ENCODE results near the gene AP4E1. TPM values are rescaled to one million over a fixed set of nuclear protein-coding genes. Genes with fewer than 3 reads are reported as not detected.
"Not testable (repeated sequence)": the region's sequence is repeated elsewhere in the genome, so short reads cannot be mapped to it uniquely, and the experiment has no call there.

Gene AP4E1
- total RNA-seq, 1 donor from 2014 or later: 10.1 TPM

- Mint-ChIP-seq H3K9me3 (no peaks in the 10 kb centered on the region), H3K27ac (no peak overlapping the region), H3K27me3 (peaks cover 3% of the 10 kb centered on the region), H3K4me1 (ENCODE audit: unreplicated experiment) (peaks cover 21% of the 10 kb centered on the region), H3K36me3 (no peaks in the 10 kb centered on the region), H3K4me3 (no peak overlapping the region)
- TF ChIP-seq, protein P1, sequence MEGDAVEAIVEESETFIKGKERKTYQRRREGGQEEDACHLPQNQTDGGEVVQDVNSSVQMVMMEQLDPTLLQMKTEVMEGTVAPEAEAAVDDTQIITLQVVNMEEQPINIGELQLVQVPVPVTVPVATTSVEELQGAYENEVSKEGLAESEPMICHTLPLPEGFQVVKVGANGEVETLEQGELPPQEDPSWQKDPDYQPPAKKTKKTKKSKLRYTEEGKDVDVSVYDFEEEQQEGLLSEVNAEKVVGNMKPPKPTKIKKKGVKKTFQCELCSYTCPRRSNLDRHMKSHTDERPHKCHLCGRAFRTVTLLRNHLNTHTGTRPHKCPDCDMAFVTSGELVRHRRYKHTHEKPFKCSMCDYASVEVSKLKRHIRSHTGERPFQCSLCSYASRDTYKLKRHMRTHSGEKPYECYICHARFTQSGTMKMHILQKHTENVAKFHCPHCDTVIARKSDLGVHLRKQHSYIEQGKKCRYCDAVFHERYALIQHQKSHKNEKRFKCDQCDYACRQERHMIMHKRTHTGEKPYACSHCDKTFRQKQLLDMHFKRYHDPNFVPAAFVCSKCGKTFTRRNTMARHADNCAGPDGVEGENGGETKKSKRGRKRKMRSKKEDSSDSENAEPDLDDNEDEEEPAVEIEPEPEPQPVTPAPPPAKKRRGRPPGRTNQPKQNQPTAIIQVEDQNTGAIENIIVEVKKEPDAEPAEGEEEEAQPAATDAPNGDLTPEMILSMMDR (conservative IDR thresholded peaks at IDR 0.05): no peak
- DNase-seq (ENCODE audit: extremely low spot score, unreplicated experiment): no peak
Observed at GRCh38 chr15:50871832-50872231, 36.7 kb upstream of the AP4E1 start.

- H3K4me1 Mint-ChIP-seq (ENCODE audit: unreplicated experiment): peaks cover 24% of the 10 kb centered on the region
- H3K36me3 Mint-ChIP-seq: no peaks in the 10 kb centered on the region
- H3K9me3 Mint-ChIP-seq: no peaks in the 10 kb centered on the region
- TF ChIP-seq, protein P1 (conservative IDR thresholded peaks at IDR 0.05): no peak
- no peak overlapping the region for H3K27ac Mint-ChIP-seq
- DNase-seq (ENCODE audit: extremely low spot score, unreplicated experiment): no peak
- no peak overlapping the region for H3K4me3 Mint-ChIP-seq
- peaks cover 3% of the 10 kb centered on the region for H3K27me3 Mint-ChIP-seq
Observed at GRCh38 chr15:50872832-50873426, 35.6 kb upstream of the AP4E1 start.

- no peak for DNase-seq (ENCODE audit: extremely low spot score, unreplicated experiment)
- no peaks in the 10 kb centered on the region for H3K9me3 Mint-ChIP-seq
- peaks cover 24% of the 10 kb centered on the region for H3K4me1 Mint-ChIP-seq (ENCODE audit: unreplicated experiment)
Observed at GRCh38 chr15:50873935-50874361, 34.5 kb upstream of the AP4E1 start.

DNA sequence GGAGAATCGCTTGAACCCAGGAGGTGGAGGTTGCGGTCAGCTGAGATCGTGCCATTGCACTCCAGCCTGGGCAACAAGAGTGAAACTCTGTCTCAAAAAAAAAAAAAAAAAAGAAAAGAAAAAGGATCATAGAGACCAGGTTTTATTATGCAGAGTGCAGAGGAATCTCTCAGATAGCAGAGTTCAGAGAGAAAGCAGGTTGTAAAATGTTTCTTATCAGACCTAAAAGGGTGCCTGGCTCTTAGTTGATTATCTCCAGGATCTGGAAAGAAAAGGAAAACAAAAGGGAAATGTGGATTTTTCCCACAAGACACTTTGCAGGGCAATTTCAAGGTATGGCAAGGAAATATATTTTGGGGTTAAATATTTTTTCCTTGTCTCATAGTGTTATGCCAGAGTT is 33.2 kb upstream of the AP4E1 start:
- peaks cover 24% of the 10 kb centered on the region for H3K4me1 Mint-ChIP-seq (ENCODE audit: unreplicated experiment)
- not testable (repeated sequence) for H3K27ac Mint-ChIP-seq; H3K4me3 Mint-ChIP-seq; DNase-seq (ENCODE audit: extremely low spot score, unreplicated experiment); H3K9me3 Mint-ChIP-seq; H3K27me3 Mint-ChIP-seq; H3K36me3 Mint-ChIP-seq

More at GRCh38 chr15:50873935-50874361, 34.5 kb upstream of the AP4E1 start:
- no peak overlapping the region for H3K27ac Mint-ChIP-seq
- H3K36me3 Mint-ChIP-seq: no peaks in the 10 kb centered on the region
- no peak overlapping the region for H3K4me3 Mint-ChIP-seq
- H3K27me3 Mint-ChIP-seq: peaks cover 3% of the 10 kb centered on the region
- TF ChIP-seq, protein P1 (conservative IDR thresholded peaks at IDR 0.05): no peak

- TF ChIP-seq, protein P1 (conservative IDR thresholded peaks at IDR 0.05): no peak
- H3K9me3 Mint-ChIP-seq: no peaks in the 10 kb centered on the region
- peak overlapping the region; percentile 40 for H3K4me3 Mint-ChIP-seq
- H3K4me1 Mint-ChIP-seq (ENCODE audit: unreplicated experiment): peaks cover 24% of the 10 kb centered on the region
- H3K27ac Mint-ChIP-seq: peak overlapping the region; percentile 66
- no peak for DNase-seq (ENCODE audit: extremely low spot score, unreplicated experiment)
- H3K27me3 Mint-ChIP-seq: no peaks in the 10 kb centered on the region
- H3K36me3 Mint-ChIP-seq: no peaks in the 10 kb centered on the region
Observed at GRCh38 chr15:50876260-50876988, 32.1 kb upstream of the AP4E1 start.

- no peaks in the 10 kb centered on the region for H3K27me3 Mint-ChIP-seq
- no peaks in the 10 kb centered on the region for H3K36me3 Mint-ChIP-seq
- peaks cover 24% of the 10 kb centered on the region for H3K4me1 Mint-ChIP-seq (ENCODE audit: unreplicated experiment)
- no peaks in the 10 kb centered on the region for H3K9me3 Mint-ChIP-seq
- peak overlapping the region; percentile 66 for H3K27ac Mint-ChIP-seq
- TF ChIP-seq, protein P1 (conservative IDR thresholded peaks at IDR 0.05): peak; percentile 95
- DNase-seq (ENCODE audit: extremely low spot score, unreplicated experiment): peak; percentile 75
- peak overlapping the region; percentile 40 for H3K4me3 Mint-ChIP-seq
Observed at GRCh38 chr15:50876989-50877360, 31.5 kb upstream of the AP4E1 start.

All from type B pancreatic cell (in vitro differentiated cells).